Prostate gland (tissue), 2 donors: ENCODE measurements around the gene PDLIM1.

Source experiments
- CTCF ChIP-seq, 4 experiments: fragments of 200-600 bp in 2 of 4; fragments of 450-650 bp in 2 of 4; sonication (generic) in 2 of 4; IDR thresholded peaks; 1 replicate in 3 of 4; 2 replicates in 1 of 4; pipeline ENCODE4 v1.5.1; 2016 to 2019; ENCODE audit warnings: antibody characterized with exemption in 4 of 4, mild to moderate bottlenecking in 2 of 4, moderate library complexity in 2 of 4
- POLR2A ChIP-seq: fragments of 450-650 bp; IDR thresholded peaks from one replicate; pipeline ENCODE4 v1.6.1; 2016; ENCODE audit warnings: antibody characterized with exemption, mild to moderate bottlenecking
- POLR2AphosphoS5 ChIP-seq: sonication (generic); formaldehyde crosslinking; IDR thresholded peaks from one replicate; pipeline ENCODE4 v1.6.1; 2017; ENCODE audit warnings: antibody characterized with exemption

- TF ChIP-seq POLR2A (no peak), CTCF (IDR thresholded peaks at IDR 0.05) (no peak), POLR2AphosphoS5 (no peak)
These were observed 40.9 kb upstream of the PDLIM1 start for GRCh38 chr10:95331596-95332130.
